Left kidney (tissue), 2 donors: ENCODE data around the gene SSTR5. TPM values are rescaled to one million over a fixed set of nuclear protein-coding genes. Genes with fewer than 3 reads are reported as not detected.

Experiments used
- DNase-seq: peaks from one replicate; pipeline ENCODE4 v3.0.0-alpha.2; 2013
- polyA plus RNA-seq: library from polyadenylated mRNA; unstranded; fragments of 120-200 nt; gene quantifications from one replicate; pipeline ENCODE4 v1.2.1, GENCODE V29; 2013; ENCODE audit not compliant: insufficient read length

Gene SSTR5
- polyA plus RNA-seq, 1 donor = 0.27 TPM

DNA sequence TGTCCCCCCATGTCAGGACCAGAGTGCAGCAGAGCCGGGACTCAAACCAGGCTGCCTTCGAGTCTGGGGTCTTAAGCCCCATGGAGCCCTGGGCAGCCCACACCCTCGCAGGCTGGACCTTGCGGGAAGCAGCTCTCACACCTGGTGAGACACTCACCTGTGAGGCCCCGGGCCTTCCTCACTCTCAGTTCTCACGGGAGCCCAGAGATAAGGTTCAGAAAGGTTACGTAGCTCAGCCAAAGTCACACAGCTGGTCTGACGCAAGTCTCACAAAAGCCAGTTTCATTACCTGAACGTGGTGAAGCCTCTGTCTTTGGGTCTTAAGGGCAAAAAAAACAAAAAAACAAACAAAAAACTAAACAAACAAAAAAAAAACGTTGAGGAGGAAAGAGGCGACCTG is 32.8 kb upstream of the SSTR5 start:
- DNase-seq = no peak

DNA sequence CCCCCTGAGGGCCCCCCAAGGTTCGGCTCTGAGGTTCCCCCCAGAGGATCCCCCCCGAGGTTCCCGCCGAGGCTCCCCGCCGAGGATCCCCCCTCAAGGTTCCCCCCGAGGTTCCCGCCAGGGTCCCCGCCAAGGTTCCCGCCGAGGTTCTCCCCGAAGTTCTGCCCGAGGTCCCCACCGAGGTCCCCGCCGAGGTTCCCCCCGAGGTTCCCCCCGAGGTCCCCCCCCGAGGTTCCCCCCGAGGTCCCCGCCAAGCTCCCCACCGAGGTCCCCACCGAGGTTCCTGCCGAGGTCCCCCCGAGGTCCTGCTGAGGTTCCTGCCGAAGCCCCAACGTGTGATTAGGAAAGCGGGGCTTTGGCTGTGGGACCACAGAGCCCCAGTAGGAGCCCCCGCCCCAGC is 32.2 kb upstream of the SSTR5 start:
- no peak for DNase-seq

DNA sequence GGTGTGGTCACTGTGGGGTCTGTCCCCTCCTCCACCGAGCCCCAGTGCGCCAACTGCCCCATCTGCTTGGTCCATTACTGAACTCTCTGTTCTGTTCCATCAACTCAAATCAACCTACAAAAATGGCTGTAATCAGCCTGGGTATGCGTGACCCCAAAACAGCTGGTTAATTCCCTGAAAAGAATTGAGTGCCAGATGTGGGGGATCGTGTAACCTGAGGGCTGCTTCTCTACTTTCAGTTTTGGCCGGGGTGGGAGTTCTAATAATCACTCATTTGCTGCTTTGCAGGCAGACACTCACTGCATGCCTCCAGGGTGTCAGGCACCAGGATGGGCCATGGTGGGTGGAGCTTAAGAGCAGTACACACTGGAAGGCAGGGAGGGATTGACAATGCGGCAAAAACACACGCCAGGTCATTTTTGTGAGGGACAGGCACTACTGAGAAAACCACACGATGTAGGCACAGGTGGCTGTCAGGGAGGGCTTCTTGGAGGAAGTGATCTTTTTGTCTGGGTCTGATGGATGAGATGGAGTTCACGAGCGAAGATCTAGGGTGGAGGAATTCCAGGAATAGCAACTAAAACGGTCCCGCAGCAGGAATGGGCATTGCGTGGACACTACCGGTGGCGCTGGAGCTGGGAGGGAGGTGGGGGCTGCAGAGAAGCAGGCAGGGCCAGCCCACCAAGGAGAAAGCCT is 30.4 kb upstream of the SSTR5 start:
- DNase-seq = no peak

DNA sequence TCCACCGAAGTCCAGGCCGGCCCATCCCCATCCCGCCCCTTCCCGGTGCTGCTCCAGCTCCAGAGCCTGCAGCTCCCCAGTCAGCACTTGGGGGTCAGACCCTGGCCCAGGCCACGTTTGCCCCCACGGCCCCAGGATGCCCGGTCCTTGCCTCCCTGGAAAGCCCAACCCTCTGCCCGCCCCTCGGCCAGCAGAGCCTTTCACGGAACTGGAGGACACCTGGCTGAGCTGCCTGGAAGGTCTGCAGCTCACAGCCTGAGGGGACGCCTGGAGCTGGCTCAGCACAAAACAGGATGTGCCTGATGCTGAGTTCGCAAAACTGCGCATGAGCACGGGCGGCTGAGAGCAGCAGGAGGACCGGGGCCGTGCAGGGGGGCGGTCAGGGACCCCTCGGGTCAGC is 29.7 kb upstream of the SSTR5 start:
- no peak for DNase-seq

DNA sequence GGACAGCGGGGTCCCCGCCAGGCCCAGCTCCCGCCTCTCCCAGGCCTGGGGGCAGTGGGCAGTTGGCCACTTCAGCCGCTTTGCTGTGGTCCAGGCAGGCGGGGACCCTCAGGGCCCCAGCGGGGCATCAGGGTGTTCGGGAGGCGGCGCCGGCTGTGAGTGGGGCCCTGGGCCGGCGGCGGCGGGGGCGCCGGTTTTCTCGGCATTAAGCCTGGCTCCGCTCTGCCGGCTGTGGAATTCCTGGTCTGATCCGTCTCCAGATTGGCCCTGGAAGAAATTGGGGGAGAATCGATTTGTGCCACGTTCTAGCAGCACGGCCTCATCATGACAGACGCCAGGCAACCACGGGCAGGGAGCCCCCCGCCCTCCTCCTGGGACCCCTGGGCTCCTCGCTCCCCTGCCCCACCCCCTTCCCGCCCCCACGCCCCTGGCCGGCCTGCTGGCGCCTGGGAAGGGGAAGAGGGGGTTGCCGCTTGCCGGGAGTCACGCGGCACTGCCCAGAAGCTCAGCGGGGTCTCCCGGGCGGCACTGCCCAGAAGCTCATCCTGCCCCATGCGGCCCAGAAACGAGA is 28.6 kb upstream of the SSTR5 start:
- no peak for DNase-seq

DNA sequence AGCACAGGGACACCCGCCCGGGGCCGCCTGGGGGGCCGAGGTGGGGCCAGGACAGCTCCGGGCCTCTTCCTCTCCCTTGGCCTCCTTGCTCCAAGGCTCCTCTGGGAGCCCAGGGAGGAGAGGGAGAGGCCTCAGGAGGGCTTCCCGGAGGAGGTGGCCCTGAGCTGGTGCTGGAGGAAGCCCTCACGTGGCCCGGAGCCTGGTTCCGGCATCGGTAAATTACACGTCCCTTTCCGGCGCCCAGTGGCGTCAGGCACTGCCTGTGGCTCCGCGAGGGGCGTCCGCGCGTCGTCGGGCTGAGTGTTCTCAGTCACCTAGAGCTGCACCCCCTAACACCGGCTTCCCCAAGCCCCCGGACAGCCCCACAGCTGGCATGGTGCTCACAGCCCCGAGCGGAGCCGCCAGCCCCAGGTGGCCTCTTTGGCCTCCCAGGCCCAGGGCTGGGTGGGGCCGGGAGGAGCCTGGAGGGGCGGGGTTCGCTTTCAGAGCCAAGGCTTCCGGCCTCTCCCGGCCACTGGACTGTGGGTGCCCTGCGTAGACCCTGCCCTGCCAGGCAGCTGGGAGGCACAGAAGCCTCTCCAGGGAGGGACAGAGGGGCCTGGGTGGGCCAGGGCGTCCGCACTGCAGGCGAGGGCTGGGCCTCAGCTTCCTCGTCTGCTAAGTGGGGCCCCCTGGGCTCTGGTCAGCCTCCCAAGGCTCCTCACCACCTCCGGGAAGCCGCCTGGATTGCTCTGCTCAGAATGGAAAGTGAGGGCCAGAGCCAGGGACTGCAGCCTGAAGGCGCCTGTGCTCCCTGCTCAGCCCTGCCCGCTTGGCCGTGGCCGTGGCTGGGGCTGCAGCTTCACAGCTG is 27.9 kb upstream of the SSTR5 start:
- DNase-seq = no peak

DNA sequence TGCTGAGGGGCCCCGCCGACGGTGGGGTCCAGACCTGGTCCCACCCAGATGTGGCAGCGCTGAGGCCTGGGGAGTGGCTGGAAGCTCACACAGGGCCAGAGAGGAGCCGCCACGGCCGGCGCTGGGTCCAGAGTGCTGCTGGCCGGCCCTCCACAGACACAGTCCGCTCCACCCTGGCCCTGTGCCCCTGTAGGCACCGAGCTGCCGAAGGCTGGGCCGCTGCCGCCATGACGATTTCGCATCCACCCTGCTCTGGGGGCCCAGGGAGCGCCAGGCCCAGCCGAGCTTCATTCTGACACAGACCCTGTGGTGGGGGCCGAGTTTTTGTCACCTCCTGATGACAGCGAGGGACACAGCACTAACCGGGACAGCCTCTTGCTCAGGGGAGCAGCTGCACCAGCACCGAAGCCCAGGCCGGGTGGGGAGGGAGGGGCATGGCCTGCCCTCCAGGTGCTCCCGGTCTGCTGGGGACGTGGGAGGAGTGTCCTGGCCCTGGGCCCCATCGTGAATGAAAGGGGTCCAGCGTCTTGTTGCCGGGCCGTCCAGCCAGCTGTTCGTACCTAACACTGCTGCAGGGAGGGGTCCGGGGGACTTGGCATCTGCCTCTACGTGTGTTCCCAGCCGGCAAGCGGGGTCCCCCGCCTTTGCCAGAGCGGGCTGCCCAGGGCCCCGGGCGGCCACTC is 27.1 kb upstream of the SSTR5 start:
- no peak for DNase-seq

DNA sequence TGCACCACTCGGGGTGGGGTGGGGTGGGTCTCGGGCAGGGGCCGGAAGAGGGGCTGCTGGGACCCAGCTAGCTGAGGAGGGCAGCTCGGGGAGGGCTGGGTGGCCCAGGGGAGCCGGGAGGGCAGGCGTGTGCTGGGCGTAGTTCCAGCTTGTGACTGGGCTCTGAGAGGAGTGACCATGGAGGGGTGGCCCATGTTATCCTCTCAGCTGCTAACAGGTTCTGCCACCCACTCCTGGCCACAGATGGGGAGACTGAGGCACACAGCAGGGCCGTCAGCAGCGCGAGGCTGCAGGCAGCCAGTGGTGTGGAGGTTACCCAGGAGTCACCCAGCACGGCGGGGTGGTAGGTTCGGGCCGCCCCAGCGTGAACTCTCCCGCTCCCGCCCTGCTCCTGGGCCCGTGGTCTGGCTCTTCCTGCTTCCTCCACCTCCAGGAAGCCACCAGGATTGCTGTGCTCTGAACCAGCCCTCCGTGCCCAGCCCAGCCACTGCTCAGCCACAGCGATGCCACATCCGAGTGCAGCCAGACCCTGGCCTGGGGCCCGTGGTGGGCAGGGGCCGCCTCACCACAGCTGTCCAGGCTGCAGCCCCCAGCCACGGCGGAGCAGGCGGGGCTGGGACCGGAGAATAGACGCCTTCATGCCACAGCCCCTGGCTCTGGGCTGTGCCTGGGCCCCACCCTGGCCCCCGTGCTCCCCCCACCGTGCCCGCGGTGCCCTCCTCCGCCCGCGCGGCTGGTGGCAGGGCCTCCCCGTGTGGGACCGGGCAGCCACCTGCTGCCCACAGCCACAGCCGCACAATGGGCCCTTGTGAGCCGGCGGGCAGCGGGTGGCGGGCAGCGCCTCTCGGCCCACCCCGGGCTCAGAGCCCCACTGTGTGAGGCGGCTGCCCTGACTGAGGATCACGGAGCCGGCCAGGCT is 26.3 kb upstream of the SSTR5 start:
- DNase-seq = no peak

DNA sequence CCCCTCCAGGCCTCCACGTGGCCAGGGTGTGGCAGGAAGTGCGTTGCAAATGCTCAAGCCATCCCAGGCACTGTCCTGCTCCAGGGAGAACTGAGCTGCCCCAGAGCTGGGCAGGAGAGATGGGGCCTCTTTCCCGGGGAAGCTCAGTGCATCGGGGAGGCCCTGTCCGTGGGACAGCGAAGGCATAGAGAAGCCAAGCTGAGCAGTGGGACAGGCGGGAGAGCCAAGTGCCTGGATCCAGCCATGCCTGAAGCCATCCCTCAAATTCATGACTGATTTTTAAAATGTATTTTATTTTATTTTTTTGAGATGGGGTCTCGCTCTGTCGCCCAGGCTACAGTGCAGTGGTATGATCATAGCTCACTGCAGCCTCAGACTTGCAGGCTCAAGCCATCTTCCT is 25.4 kb upstream of the SSTR5 start:
- DNase-seq = no peak

DNA sequence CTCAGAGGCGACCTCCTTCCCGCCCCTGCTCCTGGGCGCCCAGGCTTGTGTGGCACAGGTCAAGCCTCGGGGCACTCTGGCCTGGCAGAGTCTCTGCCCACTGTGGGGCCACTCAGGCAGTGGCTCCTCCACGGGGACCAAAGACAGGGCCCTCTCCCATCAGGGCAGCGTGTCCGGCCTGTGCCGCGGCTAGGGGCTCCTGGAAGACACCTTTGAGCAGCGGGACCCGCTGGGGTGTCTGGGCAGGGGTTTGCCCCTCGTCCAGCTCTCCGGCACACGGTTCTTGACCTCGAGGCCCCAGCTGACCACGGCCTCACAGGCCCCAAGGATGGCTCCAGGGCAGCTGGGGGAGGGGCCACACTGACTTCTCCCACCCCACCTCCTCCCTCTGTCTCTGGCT is 24.7 kb upstream of the SSTR5 start:
- no peak for DNase-seq

DNA sequence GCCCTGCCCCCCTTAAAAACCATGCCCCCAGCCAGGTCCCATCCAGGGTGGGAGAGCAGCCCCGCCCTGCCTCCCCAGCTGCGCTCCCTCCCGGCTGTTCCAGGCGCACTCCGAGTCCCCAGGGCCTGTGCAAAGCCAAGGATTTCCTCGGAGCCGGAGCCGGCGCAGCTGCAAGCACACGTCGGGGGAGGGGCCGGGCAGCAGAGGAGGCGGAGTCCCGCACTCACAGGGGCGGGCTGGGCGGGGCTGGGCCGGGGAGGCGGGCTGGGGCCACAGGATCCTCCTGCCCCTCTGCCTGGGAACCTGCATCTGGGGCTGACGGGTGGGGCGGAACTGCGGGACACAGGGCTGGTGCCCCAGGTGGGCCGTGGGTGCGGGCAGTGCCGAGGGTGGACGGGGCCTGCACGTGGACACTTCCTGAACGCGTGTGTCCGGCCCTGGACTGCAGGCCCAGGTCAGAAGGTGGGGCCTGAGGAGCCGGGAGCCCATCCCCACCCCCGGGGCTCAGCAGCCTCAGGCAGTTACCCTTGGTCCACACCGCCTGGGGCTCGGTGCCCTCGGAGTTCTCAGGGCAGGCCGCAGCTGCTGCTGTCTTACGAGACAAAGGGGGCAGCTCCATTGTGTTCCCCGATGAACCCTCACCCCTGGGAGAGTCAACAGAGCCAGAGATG is 24.0 kb upstream of the SSTR5 start:
- peak; percentile 62 for DNase-seq

DNA sequence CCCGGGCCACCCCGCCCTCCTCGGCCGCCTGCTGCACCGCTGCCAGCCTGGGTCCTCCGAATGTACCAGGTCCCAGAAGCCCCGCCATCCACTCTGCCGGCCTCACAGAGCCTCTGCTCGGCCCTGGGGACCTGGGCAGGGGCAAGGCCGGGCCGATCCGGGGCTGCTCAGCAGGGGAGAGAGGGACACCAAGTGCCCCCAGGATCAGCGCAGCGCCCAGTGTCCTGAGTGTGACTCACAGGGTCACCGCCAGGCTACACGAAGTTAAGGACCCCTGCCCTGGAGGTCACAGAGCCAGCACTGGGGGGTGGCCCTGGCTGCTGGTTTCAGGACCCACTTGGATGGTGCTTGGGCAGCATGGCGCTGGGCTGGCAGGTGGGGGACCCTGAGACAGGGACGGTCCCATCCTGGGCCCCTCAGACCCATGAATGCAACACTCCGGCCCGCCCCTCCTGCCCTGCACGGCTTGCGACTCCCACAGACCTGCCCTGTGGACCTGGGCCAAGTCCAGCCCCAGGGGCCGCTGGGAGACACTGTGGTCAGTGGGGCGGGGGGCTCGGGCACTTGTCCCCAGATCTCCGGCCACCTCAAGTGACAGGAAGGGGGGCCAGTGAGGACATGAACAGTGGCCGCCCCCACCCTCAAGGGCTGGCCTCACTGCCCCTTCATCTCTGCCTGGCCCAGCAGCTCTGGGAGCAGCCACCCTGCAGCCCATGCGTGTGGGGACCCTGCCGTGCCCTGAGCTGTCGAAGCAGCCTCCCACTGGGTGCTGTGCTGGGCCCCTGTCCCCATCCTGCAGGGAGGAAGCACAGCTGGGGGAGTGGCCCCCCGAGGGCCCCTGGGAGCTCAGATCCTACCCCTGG is 23.2 kb upstream of the SSTR5 start:
- DNase-seq = no peak

DNA sequence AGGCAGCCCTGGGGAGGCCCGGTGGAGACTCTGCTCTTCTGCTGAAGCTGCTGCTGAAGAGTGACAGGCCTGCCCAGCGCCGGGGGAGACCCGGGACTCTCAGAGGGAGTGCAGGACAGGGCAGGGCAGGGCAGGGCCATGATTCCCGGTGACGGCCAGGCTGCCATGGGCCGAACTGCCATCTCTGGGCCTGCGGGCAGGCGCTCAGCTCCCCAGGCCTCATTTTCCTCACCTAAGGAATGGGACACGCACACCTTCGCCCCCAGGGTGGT is 22.6 kb upstream of the SSTR5 start:
- DNase-seq = no peak

DNA sequence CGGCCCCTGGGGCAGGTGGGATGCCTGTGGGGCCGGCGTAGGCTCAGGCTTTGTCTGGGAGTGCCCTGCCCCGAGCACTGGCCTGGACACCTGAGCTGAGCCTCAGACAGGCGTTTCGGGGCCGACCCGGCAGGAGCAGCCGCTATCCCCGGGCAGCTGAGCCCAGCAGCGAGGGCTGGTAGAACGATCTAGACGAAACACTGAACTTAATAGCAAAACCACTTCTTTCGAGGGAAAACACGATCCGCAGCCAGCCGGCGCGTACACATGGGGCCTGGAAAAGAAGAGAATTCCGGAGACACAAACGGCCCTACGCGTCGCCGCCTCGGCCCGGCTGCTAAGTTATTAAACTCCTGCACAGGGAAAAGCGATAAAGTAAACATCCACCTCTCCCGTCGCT is 22.0 kb upstream of the SSTR5 start:
- DNase-seq = no peak

DNA sequence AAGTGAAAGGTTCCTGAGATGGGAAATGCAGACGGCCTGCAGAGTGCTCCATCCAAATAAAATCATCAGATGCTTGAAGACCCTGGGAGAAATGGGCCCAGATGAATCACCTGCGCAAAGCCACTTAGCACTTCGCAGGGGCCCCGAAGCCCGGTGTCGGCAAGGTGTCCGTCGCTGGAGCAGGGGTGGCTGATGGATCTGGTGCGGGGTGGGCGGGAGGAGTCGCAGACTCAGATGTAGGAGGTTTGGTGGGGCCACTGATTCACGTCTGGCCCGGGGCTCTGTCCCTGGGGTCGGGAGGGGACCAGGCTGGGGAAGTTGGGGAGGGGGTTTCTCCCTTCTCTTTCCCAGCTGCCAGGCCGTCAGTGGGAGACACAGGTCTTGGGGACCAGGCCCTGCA is 21.6 kb upstream of the SSTR5 start:
- DNase-seq = no peak

DNA sequence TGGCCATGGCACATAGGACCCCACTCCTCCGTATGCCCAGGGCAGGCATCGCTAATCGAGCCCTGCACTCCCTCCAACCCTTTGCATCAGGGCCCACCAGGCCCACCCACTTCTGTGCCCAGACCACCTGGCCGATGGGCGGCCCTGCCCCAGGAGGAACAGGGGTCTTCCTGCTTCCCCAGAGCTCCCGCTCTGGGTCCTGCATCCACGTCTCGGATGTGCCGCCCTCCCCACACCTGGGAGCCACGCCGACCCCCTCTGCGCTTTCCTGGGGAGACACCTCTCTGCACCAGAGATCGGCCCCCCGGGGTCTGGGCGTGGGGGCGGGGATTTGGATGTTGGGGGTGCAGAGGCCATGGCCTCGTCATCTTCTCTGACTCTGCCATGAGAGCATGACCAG is 21.1 kb upstream of the SSTR5 start:
- DNase-seq = no peak

DNA sequence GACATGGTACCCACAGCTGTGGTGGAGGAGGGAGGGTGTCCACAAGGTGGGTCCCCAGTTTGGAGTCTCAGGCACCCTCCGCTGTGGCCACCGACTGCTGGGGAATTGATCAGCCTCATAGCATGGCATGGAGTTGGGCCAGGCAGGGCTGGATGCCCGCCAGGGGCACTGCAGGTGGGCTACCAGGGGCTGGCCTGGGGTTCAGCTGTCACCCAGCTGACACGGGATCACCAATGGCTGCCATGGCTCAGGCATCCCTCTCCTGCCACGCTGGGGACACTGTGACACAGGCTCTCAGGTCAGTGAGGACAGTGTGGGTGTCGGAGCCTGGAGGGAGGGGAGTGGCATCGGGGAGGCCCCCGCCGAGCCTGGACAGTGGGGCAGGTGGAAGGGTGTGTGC is 19.8 kb upstream of the SSTR5 start:
- DNase-seq = no peak

DNA sequence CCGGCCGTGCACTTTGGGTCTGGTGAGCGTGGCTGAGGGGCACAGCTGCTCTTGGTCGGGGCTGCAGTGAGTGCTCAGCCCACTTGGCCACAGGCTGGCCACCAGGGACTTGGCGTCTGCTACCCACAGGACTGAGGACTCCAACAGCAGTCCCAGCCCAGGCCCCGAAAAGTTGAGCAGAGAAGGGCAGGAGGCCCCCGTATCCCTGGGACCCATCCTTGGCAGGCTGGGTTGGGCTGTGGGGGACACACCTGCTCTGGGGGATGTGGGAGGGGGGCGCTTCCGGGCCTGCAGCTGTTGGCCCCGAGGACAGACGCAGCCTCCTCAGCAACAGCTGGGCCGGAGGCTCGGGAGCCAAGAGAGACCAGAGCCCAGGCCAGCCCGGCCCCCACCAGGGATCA is 19.4 kb upstream of the SSTR5 start:
- DNase-seq = no peak

DNA sequence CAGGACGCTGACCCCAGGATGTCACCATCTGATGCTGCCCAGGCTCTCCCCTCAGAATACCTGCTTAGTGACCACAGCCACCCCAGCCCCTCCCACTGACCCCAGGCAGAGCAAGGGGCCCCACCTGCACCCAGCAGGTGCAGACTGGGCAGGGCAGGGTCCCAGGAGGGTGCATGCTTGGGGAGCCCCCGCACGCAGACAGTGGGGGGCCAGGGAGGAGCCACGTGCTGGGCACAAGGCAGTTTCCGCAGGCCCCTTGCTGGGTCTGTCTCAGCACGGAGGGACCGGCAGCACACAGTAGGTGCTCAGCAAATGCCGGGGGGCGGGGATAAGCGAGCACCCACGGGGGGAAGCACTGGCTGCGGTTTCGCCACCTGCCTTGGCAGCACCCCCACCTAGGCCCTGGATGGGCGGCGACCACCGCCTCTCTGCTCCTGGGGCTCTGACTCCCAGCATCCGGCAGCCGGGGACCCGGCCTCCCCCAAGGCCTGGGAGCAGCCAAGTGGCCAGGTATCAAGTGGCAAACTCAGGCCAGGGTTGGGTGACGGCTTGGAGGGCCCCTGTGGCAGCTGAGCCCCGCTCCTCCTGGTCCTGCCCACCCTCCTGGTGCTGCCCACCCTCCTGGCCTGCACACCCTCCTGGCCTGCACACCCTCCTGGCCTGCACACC is 18.7 kb upstream of the SSTR5 start:
- no peak for DNase-seq
